BJ (cell line): ENCODE results near the gene DYNC2LI1. TPM values are rescaled to one million over a fixed set of nuclear protein-coding genes. Genes with fewer than 3 reads are reported as not detected.

ENCODE experiments used
- CTCF ChIA-PET: fragments of 350-600 bp; formaldehyde crosslinking; extraction: SDS; loops from one replicate; lab custom pipeline; 2021; ENCODE audit warnings: antibody characterized with exemption, inconsistent platforms; lab: Yijun Ruan, JAX
- POLR2A ChIA-PET: fragments of 300-600 bp; sonication (Branson Sonifier 250); formaldehyde crosslinking; extraction: SDS; loops from one replicate; lab custom pipeline; 2021; ENCODE audit warnings: antibody characterized with exemption; lab: Charles Lee
- DNase-seq: peaks from one replicate; pipeline ENCODE4 v3.0.0-alpha.2; 2011; ENCODE audit warnings: low read depth
- H3K27me3 ChIP-seq: 2 replicates; pipeline ENCODE4 v1.6.0; 2011; ENCODE audit warnings: low read length; ENCODE audit not compliant: control insufficient read depth, insufficient read depth
- H3K36me3 ChIP-seq: 2 replicates; pipeline ENCODE4 v1.5.1; 2011; ENCODE audit warnings: low read length; ENCODE audit not compliant: control insufficient read depth, insufficient read depth
- H3K4me3 ChIP-seq: 2 replicates; pipeline ENCODE4 v1.5.1; 2011; ENCODE audit warnings: low read depth, mild to moderate bottlenecking, control low read depth, low read length
- polyA plus RNA-seq: library from polyadenylated mRNA; depleted of rRNA; stranded (reverse); fragments of >200 nt; gene quantifications from 2 replicates; pipeline ENCODE4 v1.2.3, GENCODE V29; 2011
- TF ChIP-seq, protein P1 (sequence below): IDR thresholded peaks from 2 replicates; pipeline ENCODE4 v1.5.1; 2011; ENCODE audit warnings: low read depth, mild to moderate bottlenecking, control low read depth, inconsistent platforms, low read length, moderate library complexity; ENCODE audit not compliant: insufficient read depth

Gene DYNC2LI1
- polyA plus RNA-seq, 1 experiment, result 7.2 TPM

DNA sequence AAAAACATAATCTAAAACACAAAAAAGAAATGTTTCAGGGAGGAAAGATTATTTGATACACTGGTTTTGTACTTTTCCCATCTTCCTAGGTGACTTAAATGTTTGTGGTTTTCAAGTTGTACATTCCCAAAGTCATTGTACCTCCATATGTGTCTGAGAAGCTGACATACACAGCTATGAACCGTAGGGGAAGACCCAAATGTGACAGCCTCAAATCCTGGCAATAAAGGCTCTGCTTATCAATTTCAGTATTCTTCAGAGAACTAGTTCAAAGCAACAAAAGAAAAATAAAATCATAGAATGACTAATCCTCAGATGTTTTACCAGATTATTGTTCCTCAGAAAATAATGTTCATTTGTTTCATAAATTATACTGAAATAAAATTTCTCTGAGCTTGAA lies 2.5 kb downstream of the DYNC2LI1 start:
- TF ChIP-seq, protein P1, sequence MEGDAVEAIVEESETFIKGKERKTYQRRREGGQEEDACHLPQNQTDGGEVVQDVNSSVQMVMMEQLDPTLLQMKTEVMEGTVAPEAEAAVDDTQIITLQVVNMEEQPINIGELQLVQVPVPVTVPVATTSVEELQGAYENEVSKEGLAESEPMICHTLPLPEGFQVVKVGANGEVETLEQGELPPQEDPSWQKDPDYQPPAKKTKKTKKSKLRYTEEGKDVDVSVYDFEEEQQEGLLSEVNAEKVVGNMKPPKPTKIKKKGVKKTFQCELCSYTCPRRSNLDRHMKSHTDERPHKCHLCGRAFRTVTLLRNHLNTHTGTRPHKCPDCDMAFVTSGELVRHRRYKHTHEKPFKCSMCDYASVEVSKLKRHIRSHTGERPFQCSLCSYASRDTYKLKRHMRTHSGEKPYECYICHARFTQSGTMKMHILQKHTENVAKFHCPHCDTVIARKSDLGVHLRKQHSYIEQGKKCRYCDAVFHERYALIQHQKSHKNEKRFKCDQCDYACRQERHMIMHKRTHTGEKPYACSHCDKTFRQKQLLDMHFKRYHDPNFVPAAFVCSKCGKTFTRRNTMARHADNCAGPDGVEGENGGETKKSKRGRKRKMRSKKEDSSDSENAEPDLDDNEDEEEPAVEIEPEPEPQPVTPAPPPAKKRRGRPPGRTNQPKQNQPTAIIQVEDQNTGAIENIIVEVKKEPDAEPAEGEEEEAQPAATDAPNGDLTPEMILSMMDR, result no peak
- Histone ChIP-seq H3K27me3 (no peaks in the 10 kb centered on the region), H3K4me3 (no peak overlapping the region), H3K36me3 (peaks cover 3% of the 10 kb centered on the region)
- ChIA-PET CTCF (no interaction called here), POLR2A (no interaction called here)
- DNase-seq, result no peak

DNA sequence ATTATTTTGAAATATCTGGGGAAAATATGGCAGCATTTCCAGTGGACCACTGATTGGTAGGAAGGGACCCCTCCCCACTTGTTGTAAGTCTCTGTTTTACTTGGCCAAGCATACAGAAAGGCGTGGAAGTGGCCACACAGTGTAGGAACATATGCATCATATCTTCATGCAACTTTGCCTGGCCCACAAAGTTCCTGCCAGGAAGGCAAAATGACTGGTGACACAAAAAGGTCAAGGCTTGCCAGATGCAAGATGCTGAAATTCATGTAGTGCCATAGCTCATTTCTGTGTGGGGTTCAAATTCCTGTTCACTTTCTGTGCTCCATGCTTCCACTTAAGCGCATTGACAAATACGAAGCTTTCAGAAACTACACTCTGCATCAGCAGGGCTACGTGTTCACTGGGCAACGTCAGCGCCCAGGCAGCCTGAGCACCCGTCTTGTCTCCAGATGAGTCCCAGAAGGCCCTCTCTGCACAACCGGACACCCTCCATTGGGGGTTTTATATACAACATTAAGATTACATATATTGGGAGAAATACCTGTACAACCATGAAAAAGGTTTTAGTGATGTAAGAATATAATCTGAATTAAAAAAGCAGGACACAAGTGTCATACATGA lies 3.6 kb downstream of the DYNC2LI1 start:
- TF ChIP-seq, protein P1, result no peak
- no peaks in the 10 kb centered on the region for H3K27me3 ChIP-seq

DNA sequence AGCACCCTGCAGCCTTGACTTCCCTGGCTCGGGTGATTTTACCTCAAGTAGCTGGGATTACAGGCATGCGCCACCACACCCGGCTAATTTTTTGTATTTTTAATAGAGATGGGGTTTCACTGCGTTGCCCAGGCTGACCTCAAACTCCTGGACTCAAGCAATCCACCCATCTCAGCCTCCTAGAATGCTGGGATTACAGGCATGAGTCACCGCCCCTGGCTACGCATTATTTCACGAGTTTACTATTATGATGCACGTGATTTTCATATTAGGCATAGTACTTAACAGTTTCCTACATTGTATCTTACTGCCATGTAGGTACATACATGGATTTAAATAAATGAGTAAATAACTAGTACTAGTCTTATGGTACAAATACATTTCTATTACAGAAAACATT lies 4.4 kb downstream of the DYNC2LI1 start:
- TF ChIP-seq, protein P1, result no peak
- CTCF ChIA-PET, result no interaction called here

More for the DNA sequence above, 3.6 kb downstream of the DYNC2LI1 start:
- H3K4me3 ChIP-seq, result no peak overlapping the region
- ChIA-PET CTCF (no interaction called here), POLR2A (no interaction called here)
- DNase-seq, result no peak
- peaks cover 3% of the 10 kb centered on the region for H3K36me3 ChIP-seq

DNA sequence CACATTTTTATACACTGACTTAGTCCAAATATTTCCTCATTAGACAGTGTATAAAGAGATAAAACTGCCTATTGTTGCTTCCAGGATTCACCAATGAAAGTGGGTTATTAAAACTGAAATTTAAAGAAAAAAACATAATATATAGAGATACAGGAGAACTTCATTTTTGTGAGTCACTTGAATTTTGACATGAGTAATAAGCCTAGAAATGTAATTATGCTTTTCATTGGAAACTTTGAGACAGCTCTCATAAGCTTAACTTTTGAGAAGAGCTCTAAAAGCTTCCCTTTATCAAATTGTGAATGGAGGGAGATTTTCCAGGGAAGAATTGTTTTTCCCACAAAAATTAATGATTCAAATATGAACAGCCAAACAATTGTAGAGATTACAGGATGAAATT lies 14.1 kb downstream of the DYNC2LI1 start:
- H3K4me3 ChIP-seq, result no peak overlapping the region
- POLR2A ChIA-PET, result no interaction called here
- TF ChIP-seq, protein P1, result no peak

More for the DNA sequence above, 4.4 kb downstream of the DYNC2LI1 start:
- DNase-seq, result no peak
- no peaks in the 10 kb centered on the region for H3K27me3 ChIP-seq
- POLR2A ChIA-PET, result no interaction called here
- H3K36me3 ChIP-seq, result peaks cover 3% of the 10 kb centered on the region
- H3K4me3 ChIP-seq, result no peak overlapping the region

DNA sequence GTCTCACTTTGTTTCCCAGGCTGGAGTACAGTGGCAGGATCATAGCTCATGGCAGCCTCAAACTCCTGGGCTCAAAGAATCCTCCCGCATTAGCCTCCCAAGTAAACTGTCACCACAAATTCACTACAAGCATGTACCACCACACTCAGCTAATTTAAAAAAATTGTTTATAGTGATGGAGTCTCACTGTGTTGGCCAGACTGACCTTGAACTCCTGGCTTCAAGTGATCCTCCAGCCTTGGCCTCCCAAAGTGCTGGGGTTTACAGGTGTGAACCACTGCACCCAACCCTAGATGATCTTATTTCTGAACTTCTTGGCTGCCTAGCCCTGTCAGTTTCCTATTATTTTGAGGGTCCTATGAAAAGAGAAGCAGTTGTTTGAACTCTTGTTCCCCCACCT lies 14.8 kb downstream of the DYNC2LI1 start:
- ChIA-PET POLR2A (no interaction called here), CTCF (no interaction called here)
- no peak for DNase-seq
- no peaks in the 10 kb centered on the region for H3K27me3 ChIP-seq
- H3K4me3 ChIP-seq, result no peak overlapping the region
- TF ChIP-seq, protein P1, result no peak
- 0 out of 2 replicates have a peak, but pooled peaks cover 1% of the 10 kb centered on the region for H3K36me3 ChIP-seq

More for the DNA sequence above, 14.1 kb downstream of the DYNC2LI1 start:
- 0 out of 2 replicates have a peak, but pooled peaks cover 1% of the 10 kb centered on the region for H3K36me3 ChIP-seq
- DNase-seq, result no peak
- H3K27me3 ChIP-seq, result no peaks in the 10 kb centered on the region
- CTCF ChIA-PET, result no interaction called here
